ENCODE measurements around the gene SASH1.

DNA sequence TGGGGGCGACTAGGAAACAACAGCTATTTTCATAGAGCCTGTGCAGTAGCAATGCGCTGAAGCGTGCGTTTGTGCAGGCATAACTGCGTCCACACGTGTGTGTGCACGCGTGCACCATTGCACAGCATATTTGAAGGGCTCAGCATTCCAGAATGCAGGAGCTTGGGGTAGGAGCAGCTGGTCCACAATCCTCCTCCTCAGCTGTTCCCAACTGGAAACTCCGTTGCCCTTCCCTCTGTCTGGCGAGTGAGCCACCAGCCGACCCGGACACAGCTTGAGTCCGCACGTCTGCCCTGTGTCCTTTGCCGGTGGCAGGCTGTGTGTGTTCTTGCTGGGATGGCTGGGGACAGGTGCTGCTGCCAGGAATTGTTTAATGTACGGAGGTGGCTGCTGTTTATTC, 110.2 kb downstream of the SASH1 start:
- TF ChIP-seq ZNF114 (tag by site-specific recombination; IDR thresholded peaks at IDR 0.05) (no peak), CTCF (tag by site-specific recombination; IDR thresholded peaks at IDR 0.05) (no peak), ZNF274 (IDR thresholded peaks at IDR 0.05; ENCODE audit: low read length) (no peak), ZNF274 (tag by site-specific recombination; IDR thresholded peaks at IDR 0.05; ENCODE audit: borderline replicate concordance) (no peak), ZNF184 (tag by site-specific recombination; IDR thresholded peaks at IDR 0.05) (no peak), ZNF548 (tag by site-specific recombination; IDR thresholded peaks at IDR 0.05) (no peak), ZNF670 (tag by site-specific recombination; IDR thresholded peaks at IDR 0.05; ENCODE audit: low read depth) (no peak), ZNF248 (tag by site-specific recombination; IDR thresholded peaks at IDR 0.05) (no peak), ZNF521 (tag by site-specific recombination; IDR thresholded peaks at IDR 0.05) (no peak)
- TF ChIP-seq, protein P1, sequence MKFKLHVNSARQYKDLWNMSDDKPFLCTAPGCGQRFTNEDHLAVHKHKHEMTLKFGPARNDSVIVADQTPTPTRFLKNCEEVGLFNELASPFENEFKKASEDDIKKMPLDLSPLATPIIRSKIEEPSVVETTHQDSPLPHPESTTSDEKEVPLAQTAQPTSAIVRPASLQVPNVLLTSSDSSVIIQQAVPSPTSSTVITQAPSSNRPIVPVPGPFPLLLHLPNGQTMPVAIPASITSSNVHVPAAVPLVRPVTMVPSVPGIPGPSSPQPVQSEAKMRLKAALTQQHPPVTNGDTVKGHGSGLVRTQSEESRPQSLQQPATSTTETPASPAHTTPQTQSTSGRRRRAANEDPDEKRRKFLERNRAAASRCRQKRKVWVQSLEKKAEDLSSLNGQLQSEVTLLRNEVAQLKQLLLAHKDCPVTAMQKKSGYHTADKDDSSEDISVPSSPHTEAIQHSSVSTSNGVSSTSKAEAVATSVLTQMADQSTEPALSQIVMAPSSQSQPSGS (tag by site-specific recombination; IDR thresholded peaks at IDR 0.05; ENCODE audit: low read depth): no peak

Measured in HEK293 (cell line).